HEK293T (cell line): Measurements from ENCODE around the gene ZBTB20.

Source experiments
- CTCF ChIA-PET: fragments of 350-600 bp; formaldehyde crosslinking; extraction: SDS; loops from one replicate; lab custom pipeline; 2021; ENCODE audit warnings: antibody characterized with exemption, inconsistent platforms; lab: Yijun Ruan, JAX
- POLR2A ChIA-PET: fragments of 350-600 bp; formaldehyde crosslinking; extraction: SDS; loops from one replicate; lab custom pipeline; 2020; ENCODE audit warnings: antibody characterized with exemption, inconsistent platforms; lab: Yijun Ruan, JAX
- DNase-seq: peaks from one replicate; pipeline ENCODE4 v3.0.0; 2012; ENCODE audit warnings: mixed read lengths; ENCODE audit errors: extremely low spot score
- ARNT ChIP-seq: fragments of 450-650 bp; IDR thresholded peaks from 2 replicates; pipeline ENCODE4 v1.6.1; 2017; ENCODE audit warnings: mild to moderate bottlenecking
- BHLHE40 ChIP-seq: fragments of 450-650 bp; IDR thresholded peaks from 2 replicates; pipeline ENCODE4 v1.6.1; 2016; ENCODE audit warnings: mild to moderate bottlenecking, moderate library complexity, borderline replicate concordance
- CTBP1 ChIP-seq: fragments of 450-650 bp; IDR thresholded peaks from 2 replicates; pipeline ENCODE4 v1.6.1; 2016; ENCODE audit warnings: borderline replicate concordance
- ELF4 ChIP-seq: fragments of 450-650 bp; IDR thresholded peaks from 2 replicates; pipeline ENCODE4 v1.6.1; 2017; ENCODE audit warnings: antibody characterized with exemption
- FOXA1 ChIP-seq: fragments of 450-650 bp; IDR thresholded peaks from 2 replicates; pipeline ENCODE4 v1.6.1; 2016; ENCODE audit warnings: mild to moderate bottlenecking
- FOXK2 ChIP-seq: fragments of 450-650 bp; IDR thresholded peaks from 2 replicates; pipeline ENCODE4 v1.6.1; 2016; ENCODE audit warnings: mild to moderate bottlenecking
- FOXM1 ChIP-seq: fragments of 450-650 bp; IDR thresholded peaks from 2 replicates; pipeline ENCODE4 v1.6.1; 2017; ENCODE audit warnings: mild to moderate bottlenecking, borderline replicate concordance
- HDGF ChIP-seq: fragments of 450-650 bp; IDR thresholded peaks from 2 replicates; pipeline ENCODE4 v1.6.1; 2017; ENCODE audit warnings: antibody characterized with exemption, borderline replicate concordance
- L3MBTL2 ChIP-seq: fragments of 450-650 bp; conservative IDR thresholded peaks from 2 replicates; pipeline ENCODE4 v1.6.1; 2016; ENCODE audit warnings: mild to moderate bottlenecking
- LEF1 ChIP-seq: fragments of 450-650 bp; IDR thresholded peaks from 2 replicates; pipeline ENCODE4 v1.6.1; 2017; ENCODE audit warnings: mild to moderate bottlenecking, borderline replicate concordance
- NFRKB ChIP-seq: fragments of 450-650 bp; IDR thresholded peaks from 2 replicates; pipeline ENCODE4 v1.6.1; 2016; ENCODE audit warnings: mild to moderate bottlenecking, moderate library complexity
- PKNOX1 ChIP-seq: fragments of 450-650 bp; IDR thresholded peaks from 2 replicates; pipeline ENCODE4 v1.6.1; 2016
- SP1 ChIP-seq: fragments of 450-650 bp; IDR thresholded peaks from 2 replicates; pipeline ENCODE4 v1.6.1; 2017
- SUZ12 ChIP-seq: fragments of 450-650 bp; IDR thresholded peaks from 2 replicates; pipeline ENCODE4 v1.6.1; 2016; ENCODE audit warnings: mild to moderate bottlenecking
- TARDBP ChIP-seq: fragments of 450-650 bp; IDR thresholded peaks from 2 replicates; pipeline ENCODE4 v1.6.1; 2016
- ZNF384 ChIP-seq: fragments of 450-650 bp; IDR thresholded peaks from 2 replicates; pipeline ENCODE4 v1.6.1; 2016

ZBTB20 gene

GRCh38 chr3:114939920-114940319 lies 207.2 kb downstream of the ZBTB20 start:
- ChIA-PET POLR2A (no interaction called here), CTCF (no interaction called here)
- DNase-seq: no peak
- TF ChIP-seq SP1 (no peak), NFRKB (no peak), TARDBP (no peak), SUZ12 (no peak), ELF4 (no peak), FOXM1 (no peak), FOXA1 (no peak), PKNOX1 (no peak)

- DNase-seq: no peak
- no peak for TF ChIP-seq HDGF
- no peak for TF ChIP-seq BHLHE40
- no peak for TF ChIP-seq CTBP1
- TF ChIP-seq FOXA1: no peak
- TF ChIP-seq ELF4: no peak
- TF ChIP-seq LEF1: no peak
- TF ChIP-seq TARDBP: no peak
- no peak for TF ChIP-seq ZNF384
- TF ChIP-seq L3MBTL2: no peak
- TF ChIP-seq NFRKB: no peak
- ChIA-PET POLR2A (no interaction called here), CTCF (no interaction called here)
Measured at GRCh38 chr3:114933407-114933806, 213.7 kb downstream of the ZBTB20 start.

GRCh38 chr3:114929971-114930732 lies 216.9 kb downstream of the ZBTB20 start:
- no peak for DNase-seq
- CTCF ChIA-PET: no interaction called here
- POLR2A ChIA-PET: no interaction called here
- TF ChIP-seq SUZ12: no peak
- TF ChIP-seq CTBP1: no peak
- no peak for TF ChIP-seq FOXK2
- TF ChIP-seq TARDBP: no peak
- TF ChIP-seq ARNT: no peak
- TF ChIP-seq FOXM1: no peak

GRCh38 chr3:114928989-114929640 lies 218.0 kb downstream of the ZBTB20 start:
- ChIA-PET CTCF (no interaction called here), POLR2A (no interaction called here)
- no peak for DNase-seq
- no peak for TF ChIP-seq HDGF
- TF ChIP-seq SUZ12: no peak
- TF ChIP-seq BHLHE40: no peak
- no peak for TF ChIP-seq FOXA1
- no peak for TF ChIP-seq LEF1
- TF ChIP-seq L3MBTL2: no peak
- TF ChIP-seq ELF4: no peak
- TF ChIP-seq FOXK2: no peak
- TF ChIP-seq TARDBP: no peak
- TF ChIP-seq PKNOX1: no peak
- TF ChIP-seq ZNF384: no peak

GRCh38 chr3:114904633-114905032 lies 242.5 kb downstream of the ZBTB20 start:
- no peak for DNase-seq
- ChIA-PET CTCF (no interaction called here), POLR2A (no interaction called here)
- TF ChIP-seq L3MBTL2: no peak
- TF ChIP-seq SUZ12: no peak
- no peak for TF ChIP-seq FOXK2
- no peak for TF ChIP-seq HDGF
- no peak for TF ChIP-seq SP1
- TF ChIP-seq PKNOX1: no peak
- no peak for TF ChIP-seq FOXA1
- TF ChIP-seq FOXM1: no peak
- TF ChIP-seq ARNT: no peak
- no peak for TF ChIP-seq BHLHE40
- TF ChIP-seq LEF1: no peak
- TF ChIP-seq TARDBP: no peak

- TF ChIP-seq ARNT (no peak), LEF1 (no peak), SUZ12 (no peak), CTBP1 (no peak), FOXM1 (no peak), BHLHE40 (no peak), PKNOX1 (no peak), FOXK2 (no peak), HDGF (no peak), L3MBTL2 (no peak), TARDBP (no peak), FOXA1 (no peak), ZNF384 (no peak), ELF4 (no peak), SP1 (no peak), NFRKB (no peak)
- POLR2A ChIA-PET: no interaction called here
- no peak for DNase-seq
- CTCF ChIA-PET: no interaction called here
Measured at GRCh38 chr3:114903213-114903612, 243.9 kb downstream of the ZBTB20 start.
